Smooth muscle cell (in vitro differentiated cells): Measurements from ENCODE around the gene CYREN. TPM values are rescaled to one million over a fixed set of nuclear protein-coding genes. Genes with fewer than 3 reads are reported as not detected.

Source experiments
- DNase-seq: peaks from one replicate; lab custom pipeline; 2025; ENCODE audit not compliant: unreplicated experiment; lab: John Stamatoyannopoulos, UW
- H2AFZ ChIP-seq: fragments of 200-600 bp; sonication (generic); 2 replicates; pipeline ENCODE4 v1.6.0; 2016; ENCODE audit warnings: antibody characterized with exemption, low read depth, mild to moderate bottlenecking
- H3F3A ChIP-seq: fragments of 200-600 bp; sonication (generic); 2 replicates; pipeline ENCODE4 v1.6.0; 2017; ENCODE audit warnings: antibody characterized with exemption, low read depth
- H3K27ac ChIP-seq: fragments of 200-600 bp; sonication (generic); 2 replicates; pipeline ENCODE4 v1.5.1; 2016; ENCODE audit warnings: low read depth, mild to moderate bottlenecking
- H3K27me3 ChIP-seq: fragments of 200-600 bp; sonication (generic); 2 replicates; pipeline ENCODE4 v1.6.1; 2016; ENCODE audit warnings: low read depth, mild to moderate bottlenecking
- H3K36me3 ChIP-seq: fragments of 200-600 bp; sonication (generic); 2 replicates; pipeline ENCODE4 v1.5.1; 2016; ENCODE audit warnings: low read depth
- H3K4me1 ChIP-seq: fragments of 200-600 bp; sonication (generic); 2 replicates; pipeline ENCODE4 v1.5.1; 2016; ENCODE audit warnings: low read depth
- H3K4me2 ChIP-seq: fragments of 200-600 bp; sonication (generic); 2 replicates; pipeline ENCODE4 v1.6.0; 2016; ENCODE audit warnings: mild to moderate bottlenecking
- H3K4me3 ChIP-seq: fragments of 200-600 bp; sonication (generic); 2 replicates; pipeline ENCODE4 v1.5.1; 2016; ENCODE audit warnings: mild to moderate bottlenecking
- H3K79me2 ChIP-seq: fragments of 200-600 bp; sonication (generic); 2 replicates; pipeline ENCODE4 v1.6.0; 2016; ENCODE audit warnings: low read depth, mild to moderate bottlenecking
- H3K9ac ChIP-seq: fragments of 200-600 bp; sonication (generic); 2 replicates; pipeline ENCODE4 v1.6.0; 2016; ENCODE audit warnings: low read depth
- H3K9me3 ChIP-seq: fragments of 200-600 bp; sonication (generic); replicated peaks from 2 replicates; pipeline ENCODE4 v1.5.1; 2016; ENCODE audit warnings: low read depth
- H4K20me1 ChIP-seq: fragments of 200-600 bp; sonication (generic); 2 replicates; pipeline ENCODE4 v1.6.0; 2016; ENCODE audit warnings: low read depth
- CTCF ChIP-seq: fragments of 200-600 bp; sonication (generic); IDR thresholded peaks from 2 replicates; pipeline ENCODE4 v1.5.1; 2017; ENCODE audit warnings: borderline replicate concordance, mild to moderate bottlenecking, antibody characterized with exemption; ENCODE audit not compliant: insufficient read depth, poor library complexity, severe bottlenecking
- WGBS: methylation state at CpG from one replicate; pipeline ENCODE4 v1.1.7; 2016; ENCODE audit warnings: low lambda C conversion rate; 5-methylcytosine and 5-hydroxymethylcytosine counted together
- polyA plus RNA-seq: library from polyadenylated mRNA; unstranded; fragments of >200 nt; fragmentation: Nextera tagmentation; extraction: Ambion mirVana; gene quantifications from 2 replicates; pipeline ENCODE4 v1.2.1, GENCODE V29; 2016
- total RNA-seq: library from RNA; depleted of rRNA; stranded (reverse); fragments of >200 nt; gene quantifications from 2 replicates; pipeline ENCODE4 v1.2.3, GENCODE V29; 2014

CYREN gene
- total and polyA plus RNA-seq, 2 experiments from 2014 or later, result 33.4 to 38.2 TPM

GRCh38 chr7:135194494-135195095, 24.1 kb upstream of the CYREN start:
- Histone ChIP-seq H3K9ac (no peak overlapping the region), H3K27ac (peak overlapping the region; percentile 80), H2AFZ (no peak overlapping the region), H3K27me3 (no peaks in the 10 kb centered on the region), H3K36me3 (no peaks in the 10 kb centered on the region), H3F3A (no peaks in the 10 kb centered on the region), H3K4me1 (no peaks in the 10 kb centered on the region), H3K4me2 (no peak overlapping the region), H3K4me3 (no peak overlapping the region), H3K9me3 (no peaks in the 10 kb centered on the region), H3K79me2 (no peaks in the 10 kb centered on the region), H4K20me1 (no peaks in the 10 kb centered on the region)
- WGBS, result 91% methylated on average over 12 of the region's 12 CpGs
- TF ChIP-seq CTCF, result no peak
- no peak for DNase-seq

DNA sequence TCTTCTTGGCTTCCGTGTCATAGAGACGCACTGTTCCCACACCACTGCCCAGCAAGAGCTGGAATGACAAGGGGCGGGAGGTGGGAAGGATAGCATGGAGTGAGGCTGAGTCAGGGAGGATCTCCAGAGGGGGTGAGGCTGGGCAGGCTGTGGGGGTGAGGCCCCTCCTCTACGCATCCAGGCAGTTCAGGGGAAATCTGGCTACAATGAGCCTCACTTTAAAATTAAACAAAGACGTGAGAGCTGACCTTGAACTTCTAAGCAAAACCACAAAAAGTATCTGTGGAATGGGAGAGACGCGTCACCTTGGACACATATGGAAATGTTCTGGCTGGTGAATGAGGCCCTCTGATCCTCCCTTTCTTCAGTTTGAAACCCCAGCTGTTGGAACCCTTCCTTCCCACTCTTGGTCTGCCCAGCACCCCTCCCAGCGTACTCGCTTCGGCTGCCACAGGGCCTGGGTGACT, 23.1 kb upstream of the CYREN start:
- no peaks in the 10 kb centered on the region for H3K4me1 ChIP-seq
- H3K9ac ChIP-seq, result no peak overlapping the region

GRCh38 chr7:135192914-135193536, 22.5 kb upstream of the CYREN start:
- Histone ChIP-seq H3K4me3 (no peak overlapping the region), H3K79me2 (no peaks in the 10 kb centered on the region), H2AFZ (no peak overlapping the region), H4K20me1 (no peaks in the 10 kb centered on the region), H3K27ac (peak overlapping the region; percentile 80), H3K4me2 (no peak overlapping the region), H3F3A (no peaks in the 10 kb centered on the region), H3K9ac (no peak overlapping the region), H3K27me3 (no peaks in the 10 kb centered on the region), H3K9me3 (no peaks in the 10 kb centered on the region), H3K4me1 (no peaks in the 10 kb centered on the region), H3K36me3 (no peaks in the 10 kb centered on the region)
- 89% methylated on average over 11 of the region's 11 CpGs for WGBS
- TF ChIP-seq CTCF, result no peak
- DNase-seq, result no peak

More for the DNA sequence above, 23.1 kb upstream of the CYREN start:
- Histone ChIP-seq H3K79me2 (no peaks in the 10 kb centered on the region), H3F3A (no peaks in the 10 kb centered on the region), H3K27ac (peak overlapping the region; percentile 80), H3K4me3 (no peak overlapping the region), H3K9me3 (no peaks in the 10 kb centered on the region), H3K36me3 (no peaks in the 10 kb centered on the region), H2AFZ (no peak overlapping the region), H4K20me1 (no peaks in the 10 kb centered on the region), H3K4me2 (no peak overlapping the region), H3K27me3 (no peaks in the 10 kb centered on the region)
- no peak for DNase-seq
- WGBS, result 74% methylated on average over 10 of the region's 10 CpGs
- no peak for TF ChIP-seq CTCF

DNA sequence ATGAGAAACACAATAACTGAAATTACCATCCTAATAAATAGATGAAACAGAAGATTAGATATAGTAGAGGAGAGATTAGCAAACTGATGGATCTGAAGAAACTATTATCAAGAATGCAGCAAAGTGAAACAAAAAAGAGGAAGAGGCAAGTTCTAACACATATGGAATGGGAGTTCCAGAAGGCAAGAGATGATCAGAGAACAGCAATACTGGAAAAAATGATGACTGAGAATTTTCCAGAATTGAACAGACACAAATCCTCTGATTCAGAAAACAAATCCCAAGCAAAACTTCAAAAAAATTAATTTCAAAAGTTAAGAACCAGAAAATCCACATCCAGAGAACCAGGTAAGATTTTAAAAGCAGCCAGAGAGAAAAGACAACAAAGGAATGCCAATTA, 20.2 kb upstream of the CYREN start:
- Histone ChIP-seq H3K9me3 (no peaks in the 10 kb centered on the region), H3K79me2 (no peaks in the 10 kb centered on the region), H4K20me1 (no peaks in the 10 kb centered on the region), H3K27ac (no peak overlapping the region), H3K9ac (no peak overlapping the region), H3K4me2 (no peak overlapping the region), H3F3A (no peaks in the 10 kb centered on the region), H2AFZ (no peak overlapping the region), H3K27me3 (no peaks in the 10 kb centered on the region), H3K4me1 (no peaks in the 10 kb centered on the region), H3K4me3 (no peak overlapping the region), H3K36me3 (no peaks in the 10 kb centered on the region)
- DNase-seq, result no peak
- no peak for TF ChIP-seq CTCF
